DMS53 treated with DMSO at 0.1 percent for 48 hours (cell line): Measurements from ENCODE around the gene LHB.
A peak's percentile ranks its signal among the peaks of the same experiment; 100 is the strongest.

ENCODE experiments used
- DNase-seq: peaks from one replicate; lab custom pipeline; 2025; ENCODE audit not compliant: unreplicated experiment; lab: John Stamatoyannopoulos, UW

LHB gene

DNA sequence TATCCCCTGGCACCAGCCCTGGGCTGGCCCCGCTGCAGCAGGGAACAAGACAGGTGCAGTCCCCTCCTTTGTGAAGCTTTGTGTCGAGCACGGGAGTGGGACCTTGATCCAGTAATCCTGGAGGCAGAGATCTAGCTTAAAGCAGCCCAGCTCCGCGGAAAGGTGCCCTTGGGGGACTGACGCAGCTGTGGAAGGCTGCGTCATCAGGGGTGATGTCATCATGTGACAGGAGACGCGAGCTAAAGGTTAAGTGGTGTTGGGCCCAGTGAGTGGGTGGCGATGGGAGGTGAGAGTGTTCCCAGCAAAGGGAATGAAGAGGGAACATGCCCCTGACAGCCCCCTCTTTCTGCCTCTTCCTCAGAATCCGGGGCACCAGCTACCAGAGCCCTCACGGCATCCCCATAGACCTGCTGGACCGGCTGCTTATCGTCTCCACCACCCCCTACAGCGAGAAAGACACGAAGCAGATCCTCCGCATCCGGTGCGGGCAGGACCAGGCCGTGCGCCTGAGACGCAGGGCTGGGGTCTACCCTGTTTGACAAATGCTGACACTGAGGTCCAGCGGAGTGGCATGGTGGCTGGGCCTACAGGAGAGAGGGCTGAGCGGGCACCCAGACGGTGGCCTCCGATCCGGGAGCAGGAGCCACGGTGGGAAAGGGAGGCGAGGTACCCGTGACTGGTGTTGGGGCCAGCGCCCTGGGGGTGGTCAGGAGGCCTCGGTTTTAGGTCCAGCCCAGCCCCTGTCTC, 2.6 kb downstream of the LHB start:
- DNase-seq, result no peak

DNA sequence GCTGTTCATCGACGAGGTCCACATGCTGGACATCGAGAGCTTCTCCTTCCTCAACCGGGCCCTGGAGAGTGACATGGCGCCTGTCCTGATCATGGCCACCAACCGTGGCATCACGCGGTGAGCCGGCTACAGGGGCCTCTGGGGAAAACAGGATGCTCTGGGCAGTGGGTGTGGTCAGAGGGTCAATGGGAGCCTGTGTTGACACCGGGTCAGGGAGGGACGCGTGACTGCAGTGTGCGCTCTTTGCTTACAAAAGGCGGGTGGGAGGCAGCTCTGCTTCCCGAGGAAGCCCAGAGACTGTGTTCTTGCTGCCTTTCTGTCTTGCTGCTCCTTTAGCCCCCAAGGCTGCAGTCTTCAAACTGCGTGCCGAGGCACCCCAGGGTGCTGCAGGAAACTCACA, 5.7 kb downstream of the LHB start:
- no peak for DNase-seq

DNA sequence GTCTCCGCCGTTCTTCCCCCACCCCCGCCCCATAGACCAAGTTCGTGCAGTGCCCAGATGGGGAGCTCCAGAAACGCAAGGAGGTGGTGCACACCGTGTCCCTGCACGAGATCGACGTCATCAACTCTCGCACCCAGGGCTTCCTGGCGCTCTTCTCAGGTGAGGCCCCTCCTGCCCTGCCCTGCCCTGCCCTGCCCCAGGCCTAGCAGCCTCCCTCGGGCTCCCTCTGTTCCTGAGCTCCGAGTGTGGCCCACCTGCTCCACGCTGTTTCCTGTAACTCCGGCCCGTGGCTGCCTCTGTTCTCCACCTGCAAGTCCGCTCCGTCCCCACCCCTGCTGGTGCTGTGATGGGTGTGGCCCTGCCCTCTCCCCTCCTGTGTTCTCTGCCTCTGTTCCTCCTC, 6.4 kb downstream of the LHB start:
- DNase-seq, result no peak

DNA sequence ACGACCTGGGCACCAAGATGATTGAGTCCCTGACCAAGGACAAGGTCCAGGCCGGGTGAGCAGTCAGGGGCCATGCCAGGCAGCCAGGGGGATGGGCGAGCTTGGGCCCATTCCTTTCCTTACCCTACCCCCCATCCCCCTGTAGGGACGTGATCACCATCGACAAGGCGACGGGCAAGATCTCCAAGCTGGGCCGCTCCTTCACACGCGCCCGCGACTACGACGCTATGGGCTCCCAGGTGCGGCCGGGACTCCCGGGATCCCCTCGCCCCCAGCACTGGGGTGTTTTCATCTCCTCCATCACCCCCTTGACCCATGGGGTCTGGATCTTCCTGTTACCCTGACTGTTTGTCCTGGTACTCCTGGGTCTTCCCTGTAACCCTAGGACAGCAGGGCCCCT, 7.1 kb downstream of the LHB start:
- DNase-seq, result no peak

DNA sequence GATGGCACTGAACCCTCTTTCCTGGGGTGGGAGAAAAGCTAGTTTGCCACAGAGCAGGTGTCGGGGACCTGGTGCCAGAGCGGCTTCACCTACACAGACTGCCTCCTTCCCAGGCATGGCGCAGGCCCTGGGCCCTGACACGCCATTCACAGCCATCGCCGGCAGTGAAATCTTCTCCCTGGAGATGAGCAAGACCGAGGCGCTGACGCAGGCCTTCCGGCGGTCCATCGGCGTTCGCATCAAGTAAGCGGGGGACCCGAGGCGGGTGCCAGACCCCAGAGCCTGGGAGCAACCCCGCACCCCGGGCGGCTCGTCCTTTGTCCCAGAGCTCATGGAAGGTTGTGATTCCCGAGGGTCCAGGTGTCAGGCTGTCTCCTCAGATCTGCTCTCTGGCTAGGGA, 10.0 kb downstream of the LHB start:
- no peak for DNase-seq

DNA sequence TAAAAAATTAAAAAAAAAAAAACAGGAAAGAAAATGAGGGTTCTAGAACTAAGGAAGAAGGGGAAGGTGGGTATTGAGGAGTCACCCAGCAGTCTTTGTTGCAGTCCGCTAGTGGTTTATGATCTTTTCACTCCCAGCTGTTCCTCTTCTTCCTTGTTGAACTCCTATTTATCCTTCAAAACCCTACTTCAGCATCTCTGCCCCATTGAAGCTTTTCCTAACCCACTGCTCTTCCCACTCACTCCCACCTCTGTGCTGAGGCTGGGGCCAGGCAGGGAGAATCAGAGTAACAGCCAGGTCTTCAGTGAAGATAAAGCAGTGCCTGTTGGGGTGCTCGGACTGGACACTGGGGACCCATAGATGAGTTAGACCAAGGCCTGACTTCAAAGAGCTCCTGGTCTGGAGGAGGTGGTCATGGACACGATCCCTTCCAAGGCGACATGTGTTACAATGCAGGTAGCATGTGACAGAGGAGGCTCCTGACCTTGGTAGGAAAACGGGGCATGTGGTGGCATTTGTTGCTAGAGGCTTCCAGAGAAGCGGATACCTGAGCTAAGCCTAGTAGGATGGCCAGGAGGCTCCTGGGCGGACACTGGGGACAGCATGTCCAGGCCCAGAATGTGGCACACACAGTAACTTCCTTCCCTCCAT, 11.8 kb downstream of the LHB start:
- DNase-seq, result no peak

DNA sequence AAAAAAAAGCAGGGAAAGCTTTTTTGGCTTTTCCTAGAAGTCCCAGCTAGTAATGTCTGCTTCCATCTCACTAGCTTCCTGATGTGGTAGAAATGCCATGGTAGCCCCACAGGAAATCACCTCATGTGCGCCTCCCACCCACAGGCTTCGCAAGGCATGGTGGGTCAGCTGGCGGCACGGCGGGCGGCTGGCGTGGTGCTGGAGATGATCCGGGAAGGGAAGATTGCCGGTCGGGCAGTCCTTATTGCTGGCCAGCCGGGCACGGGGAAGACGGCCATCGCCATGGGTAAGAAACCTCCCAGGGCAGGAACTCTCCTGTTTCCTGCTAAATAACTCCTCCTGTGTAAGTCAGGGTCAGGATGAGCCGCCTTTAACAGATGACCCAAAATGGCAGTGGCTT, 12.8 kb downstream of the LHB start:
- DNase-seq, result no peak

DNA sequence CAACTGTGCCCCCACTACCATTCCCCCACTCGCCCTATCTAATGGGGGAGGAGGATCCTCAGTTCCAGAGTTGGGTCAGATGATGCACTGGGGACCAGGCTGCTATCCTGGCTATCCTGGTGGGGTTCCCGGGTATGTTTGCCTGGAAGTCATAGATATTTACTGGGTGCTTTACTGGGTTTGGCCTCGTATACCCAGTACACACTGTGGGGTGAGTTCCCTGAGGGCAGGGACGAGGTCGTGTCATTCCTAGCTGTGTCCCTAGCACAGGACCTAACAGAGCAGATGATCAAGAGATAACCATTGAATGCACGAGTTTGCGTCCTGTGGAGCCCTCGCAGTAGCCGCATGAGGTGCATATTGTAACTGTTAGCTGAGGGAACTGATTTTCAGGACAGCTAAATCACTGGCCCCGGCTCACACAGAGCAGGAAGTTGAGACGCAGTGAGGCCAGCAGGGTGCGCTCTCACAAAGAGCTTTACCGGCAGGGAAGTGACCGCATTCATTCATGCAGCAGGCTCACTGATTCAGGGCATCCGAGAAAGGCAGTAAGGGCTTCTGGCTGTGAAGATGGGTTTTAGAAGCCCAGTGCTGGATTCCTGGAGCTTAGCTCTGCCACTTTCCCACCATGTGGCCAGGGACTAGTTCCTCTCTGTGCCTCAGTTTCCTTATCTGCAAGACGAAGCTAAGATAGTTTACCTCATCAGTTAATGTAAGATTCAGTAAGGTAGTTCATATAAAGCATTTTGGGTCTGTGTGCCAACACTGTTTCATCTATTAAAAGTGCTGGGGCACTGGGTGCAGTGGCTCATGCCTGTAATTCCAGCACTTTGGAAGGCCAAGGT, 17.2 kb downstream of the LHB start:
- DNase-seq, result no peak

DNA sequence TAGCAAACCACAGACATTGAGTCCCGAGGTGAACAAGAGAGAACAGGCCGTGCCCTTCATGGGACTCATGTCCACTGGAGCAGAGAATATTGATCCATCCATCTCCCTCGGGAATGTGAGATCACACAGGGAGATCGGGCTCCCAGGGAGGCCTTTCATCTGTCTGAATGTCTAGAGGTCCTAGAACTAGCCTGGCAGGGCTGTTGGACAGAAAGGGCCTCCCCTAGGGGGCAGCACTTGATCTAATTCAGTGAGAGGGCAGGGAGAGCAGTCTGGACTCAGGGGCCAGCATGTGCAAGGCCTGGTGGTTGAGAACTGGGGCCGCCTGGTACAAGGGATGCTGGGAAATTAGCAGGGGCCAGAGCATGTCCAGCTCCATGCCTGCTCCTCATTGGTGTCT, 18.9 kb downstream of the LHB start:
- no peak for DNase-seq

DNA sequence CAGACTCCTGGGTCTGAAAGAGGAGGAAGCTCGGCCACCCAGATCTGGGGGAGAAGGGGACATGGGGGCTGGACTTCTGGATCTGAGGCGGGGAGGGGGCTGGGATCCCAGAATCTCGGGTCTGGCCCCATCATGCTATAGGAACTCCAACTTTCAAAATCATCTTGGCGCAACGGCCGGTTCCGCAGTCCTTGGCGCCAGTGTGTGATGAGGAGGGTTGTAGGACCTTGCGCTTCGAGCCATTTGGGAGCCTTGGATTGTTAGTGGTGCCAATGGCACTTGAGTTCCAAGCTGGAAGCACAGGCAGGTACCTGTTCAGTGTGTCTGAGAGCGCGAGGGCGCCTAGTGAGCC, 22.9 kb downstream of the LHB start:
- no peak for DNase-seq

DNA sequence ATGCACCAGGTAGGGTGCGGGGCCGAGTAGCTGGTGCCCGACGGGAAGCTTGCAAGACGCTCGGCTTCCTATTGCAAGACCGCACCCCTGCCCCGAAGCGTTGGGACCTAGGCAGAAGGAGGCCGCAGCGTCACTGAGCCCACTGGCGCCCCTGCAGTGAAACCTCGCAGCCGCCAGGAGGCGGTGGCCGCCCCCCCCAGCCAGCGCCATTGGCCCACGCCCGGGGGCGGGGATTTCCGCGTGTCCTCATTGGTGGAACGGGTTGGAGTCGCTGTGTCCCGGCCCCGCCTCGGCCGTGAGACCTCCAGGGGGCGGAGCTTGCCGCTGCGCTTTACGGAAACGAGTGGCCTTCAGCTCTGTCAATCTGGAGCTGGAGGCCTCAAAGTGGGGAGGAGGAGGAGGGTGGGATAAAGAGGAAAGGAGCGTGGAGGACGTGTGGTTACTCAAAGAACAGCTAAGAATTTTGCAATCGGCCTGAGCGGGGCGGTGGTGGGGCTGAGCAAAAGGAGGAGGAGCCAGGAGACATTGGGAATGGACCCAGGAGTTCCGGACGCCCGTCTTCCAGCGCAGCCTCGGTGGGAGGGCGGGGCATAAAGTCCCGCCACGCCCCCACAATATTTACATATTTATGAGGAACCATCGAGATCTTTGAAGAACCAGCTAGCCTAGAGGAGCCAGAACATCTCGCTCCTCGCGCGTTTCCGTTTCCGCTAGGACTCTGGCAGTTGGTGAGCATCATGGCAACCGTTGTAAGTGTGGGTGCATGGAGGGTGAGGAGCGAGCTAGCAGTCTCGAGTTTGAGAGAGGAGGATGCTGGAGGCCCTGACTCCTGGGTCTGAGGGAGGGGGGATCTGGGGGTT, 23.5 kb downstream of the LHB start, which contains the start of the genes GYS1 and RUVBL2:
TSS of gene GYS1 (minus strand) at position 135 of the 860 bp plus-strand sequence. CDS start 197 bp downstream, outside the sequence.
TSS of gene RUVBL2 (plus strand) at position 713 of the 860 bp plus-strand sequence. CDS start at position 738, 25 bp downstream.
- DNase-seq, result peak; percentile 96

DNA sequence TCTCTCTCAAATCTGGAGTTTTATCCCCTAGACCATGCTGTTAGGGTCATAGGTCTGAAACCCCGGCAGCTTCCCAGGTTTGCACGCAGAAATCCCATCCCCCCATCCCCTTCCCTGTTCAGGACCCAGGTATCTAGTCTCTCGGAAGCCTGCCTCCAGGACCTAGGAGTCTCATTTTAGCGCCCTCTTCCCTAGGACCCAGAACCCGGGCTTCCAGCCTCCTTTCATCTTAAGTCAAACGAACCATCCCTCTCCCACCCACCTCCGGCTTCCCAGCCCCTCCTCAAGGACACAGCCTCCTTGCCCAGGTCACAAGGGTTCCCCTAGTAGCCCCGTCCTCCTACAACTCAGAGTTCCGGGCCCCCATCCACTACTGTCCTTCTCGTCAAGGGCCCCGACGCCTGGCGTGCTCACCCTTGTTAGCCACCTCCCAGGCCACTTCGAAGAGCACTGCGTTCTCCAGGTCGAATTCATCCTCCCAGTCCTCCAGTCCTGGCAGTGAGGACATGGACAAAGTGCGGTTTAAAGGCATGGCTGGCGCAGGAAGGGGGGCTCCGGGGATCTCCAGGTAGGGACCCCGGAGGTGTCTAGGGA, 24.2 kb downstream of the LHB start:
- no peak for DNase-seq

DNA sequence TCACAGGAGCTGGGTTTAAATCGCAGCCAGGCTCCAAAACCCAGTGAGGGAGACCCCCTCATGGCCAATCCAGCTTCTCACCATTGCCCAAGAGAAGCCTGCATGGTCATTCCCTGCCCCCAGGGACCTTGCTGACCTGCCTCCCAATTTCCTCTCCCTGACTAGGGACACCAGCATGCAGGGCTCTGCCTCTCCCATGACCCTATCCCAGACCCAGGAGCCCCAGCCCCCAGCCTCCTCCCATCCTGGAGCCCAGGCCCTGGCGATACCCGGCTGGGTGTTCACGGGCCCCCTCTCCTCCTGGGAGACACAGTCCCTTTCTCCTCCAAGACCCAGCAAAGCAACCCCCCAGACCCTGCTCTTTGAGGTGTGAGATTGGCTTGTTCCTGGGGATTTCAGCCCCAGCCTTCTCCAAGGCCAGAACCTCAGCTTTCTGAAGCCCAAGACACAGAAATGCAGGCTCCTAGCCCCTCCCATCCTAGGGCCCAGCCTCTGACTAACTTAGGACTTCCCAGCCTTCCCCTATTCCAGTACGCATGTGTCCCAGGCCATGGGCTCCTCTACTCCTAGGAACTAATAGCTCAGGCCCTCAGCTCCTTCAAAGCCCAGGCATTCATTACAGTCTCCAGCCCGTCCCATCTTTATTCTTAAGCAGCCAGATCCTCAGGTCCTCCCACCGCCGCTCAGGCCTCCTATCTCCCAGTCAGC, 24.9 kb downstream of the LHB start:
- DNase-seq, result no peak

DNA sequence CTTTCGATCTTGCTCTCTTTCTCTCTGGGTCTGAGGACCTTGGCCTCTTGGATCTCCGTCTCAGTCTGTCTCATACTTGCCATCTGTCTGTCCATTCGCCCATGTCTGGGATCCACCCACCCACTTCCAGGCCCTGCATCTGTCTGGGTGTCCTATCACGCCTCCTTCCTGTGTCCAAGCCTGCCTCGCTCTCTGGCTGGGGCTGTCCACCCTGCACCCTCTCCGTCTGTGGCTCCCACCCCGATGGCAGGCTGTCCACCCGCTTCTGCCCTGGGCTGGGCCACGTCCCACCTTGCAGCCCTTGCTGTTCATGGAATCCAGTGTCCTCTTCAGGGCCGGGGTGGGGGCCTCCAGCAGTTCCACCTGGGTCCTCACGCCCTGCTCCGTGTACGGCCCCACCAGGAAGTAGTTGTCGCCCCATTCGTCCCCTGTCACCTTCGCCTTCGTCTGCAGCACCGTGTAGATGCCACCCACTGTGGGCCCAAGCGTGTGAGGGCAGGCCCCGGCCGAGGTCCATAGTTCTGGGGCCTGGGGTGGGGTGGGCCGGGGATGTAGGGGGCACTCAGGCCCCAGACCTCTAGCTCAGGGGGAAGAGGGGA, 25.8 kb downstream of the LHB start:
- DNase-seq, result no peak

DNA sequence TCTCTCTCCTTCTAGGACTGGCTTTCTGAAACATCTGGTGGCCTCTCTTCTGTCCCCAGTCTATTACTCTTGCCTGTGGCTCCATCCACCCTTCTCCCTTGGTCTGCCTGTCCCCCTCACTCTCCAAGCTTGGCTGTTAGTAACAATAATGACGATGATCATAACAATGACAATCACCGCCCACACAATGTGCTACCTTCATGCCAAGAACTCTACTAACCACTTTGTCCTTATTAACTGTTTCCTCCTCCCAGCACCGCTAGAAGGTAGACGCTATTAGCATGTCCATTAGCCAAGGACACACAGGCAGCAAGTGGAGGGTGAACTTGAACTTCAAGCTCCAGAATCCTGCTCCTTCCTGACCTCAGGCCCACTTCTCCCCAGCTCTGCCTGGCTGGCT, 26.5 kb downstream of the LHB start:
- DNase-seq, result no peak

DNA sequence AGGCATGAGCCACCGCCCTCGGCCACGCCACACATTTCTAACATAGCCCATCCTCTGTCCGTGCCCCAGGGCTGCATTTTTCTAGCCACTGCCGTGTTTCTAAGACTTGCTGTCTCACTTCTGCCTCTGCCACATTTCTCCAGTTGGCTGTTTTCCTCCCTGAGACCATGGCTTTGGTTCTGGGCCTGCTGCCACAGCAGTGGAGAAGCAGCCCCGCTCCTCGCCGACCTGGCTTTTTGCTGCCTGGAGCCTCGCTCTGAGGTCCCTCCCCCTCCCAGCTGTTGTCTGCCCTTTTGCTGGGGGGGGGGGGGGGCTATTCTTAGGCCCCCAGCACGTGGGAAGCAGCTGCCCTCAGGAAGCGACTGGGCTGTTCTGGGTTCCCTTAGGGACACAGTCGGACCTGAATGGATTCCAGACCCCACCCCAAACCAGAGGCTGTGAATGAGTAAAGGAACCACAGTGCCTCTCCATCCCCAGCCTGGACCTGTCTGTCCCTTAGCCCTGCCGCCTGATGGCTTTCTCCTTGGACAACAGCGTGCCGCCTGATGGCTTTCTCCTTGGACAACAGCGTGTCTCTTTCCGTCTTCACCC, 27.1 kb downstream of the LHB start:
- DNase-seq, result no peak

DNA sequence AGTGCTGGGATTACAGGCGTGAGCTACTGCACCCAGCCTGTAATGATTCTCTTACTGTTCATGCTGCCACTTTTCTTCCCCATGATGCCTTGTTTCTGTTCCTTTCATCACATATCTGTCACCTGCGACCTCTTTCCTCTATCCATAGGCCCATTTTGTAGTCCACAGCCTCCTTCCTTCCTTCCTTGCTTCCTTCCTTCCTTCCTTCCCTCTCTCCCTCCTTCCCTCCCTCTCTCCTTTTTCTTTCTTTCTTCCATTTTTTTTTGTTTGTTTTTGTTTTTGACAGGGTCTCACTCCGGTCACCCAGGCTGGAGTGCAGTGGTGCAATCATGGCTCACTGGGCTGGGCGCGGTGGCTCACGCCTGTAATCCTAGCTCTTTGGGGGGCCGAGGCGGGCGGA, 28.0 kb downstream of the LHB start:
- no peak for DNase-seq

DNA sequence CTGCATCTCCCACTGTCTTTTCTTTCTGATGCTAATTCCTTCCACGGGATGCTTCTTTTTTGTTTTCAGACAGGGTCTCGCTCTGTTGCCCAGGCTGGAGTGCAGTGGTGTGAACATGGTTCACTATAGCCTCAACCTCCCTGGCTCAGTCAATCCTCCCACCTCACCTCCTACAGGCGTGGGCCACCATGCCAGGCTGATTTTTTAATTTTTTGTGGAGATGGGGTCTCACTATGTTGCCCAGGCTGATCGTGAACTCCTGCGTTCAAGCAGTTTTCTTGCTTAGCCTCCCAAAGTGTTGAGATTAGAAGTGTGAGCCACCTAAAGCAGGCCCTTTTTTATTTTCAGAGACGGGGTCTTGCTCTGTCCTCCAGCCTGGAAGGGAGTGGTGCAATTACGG, 28.6 kb downstream of the LHB start:
- no peak for DNase-seq

DNA sequence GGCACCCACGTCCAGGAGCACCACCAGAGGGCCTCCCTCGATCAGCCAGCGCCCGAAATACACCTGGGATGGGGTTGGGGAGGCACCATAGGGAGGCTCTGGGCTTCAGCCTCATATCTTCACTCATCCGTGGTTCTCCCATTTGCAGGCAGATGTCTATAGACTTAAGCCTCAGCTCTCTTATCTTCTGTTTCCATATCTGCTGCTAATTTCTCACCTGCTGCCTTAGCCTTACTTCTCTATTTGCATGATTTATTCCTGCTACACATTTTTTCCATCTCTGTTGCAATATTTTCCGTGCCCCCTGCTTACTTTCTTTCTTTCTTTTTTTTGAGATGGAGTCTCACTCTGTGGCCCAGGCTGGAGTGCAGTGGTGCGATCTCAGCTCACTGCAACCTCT, 29.6 kb downstream of the LHB start:
- no peak for DNase-seq
